NB4 (cell line): ENCODE results near the gene ANO5.
"Not testable (repeated sequence)": the region's sequence is repeated elsewhere in the genome, so short reads cannot be mapped to it uniquely, and the experiment has no call there.

Source experiments
- DNase-seq: peaks from one replicate; pipeline ENCODE4 v3.0.0; 2010; ENCODE audit warnings: low read depth
- H3K4me3 ChIP-seq: one replicate; pipeline ENCODE4 v1.5.1; 2011; ENCODE audit warnings: mild to moderate bottlenecking, low read depth, low read length, moderate library complexity
- MAX ChIP-seq: IDR thresholded peaks from 2 replicates; pipeline ENCODE4 v1.6.1; 2011; ENCODE audit warnings: low read depth, low read length
- MYC ChIP-seq: IDR thresholded peaks from 2 replicates; pipeline ENCODE4 v1.6.1; 2011; ENCODE audit warnings: low read depth, low read length
- POLR2A ChIP-seq: IDR thresholded peaks from 2 replicates; pipeline ENCODE4 v1.6.1; 2011; ENCODE audit warnings: mild to moderate bottlenecking; ENCODE audit not compliant: insufficient read length; ENCODE audit errors: extremely low read depth
- TF ChIP-seq, protein P1 (sequence below): IDR thresholded peaks from one replicate; pipeline ENCODE4 v1.5.1; 2012; ENCODE audit warnings: low read depth, low read length

Gene ANO5

GRCh38 chr11:22275600-22275999 is 82.7 kb downstream of the ANO5 start:
- no peak overlapping the region for H3K4me3 ChIP-seq
- TF ChIP-seq, protein P1, sequence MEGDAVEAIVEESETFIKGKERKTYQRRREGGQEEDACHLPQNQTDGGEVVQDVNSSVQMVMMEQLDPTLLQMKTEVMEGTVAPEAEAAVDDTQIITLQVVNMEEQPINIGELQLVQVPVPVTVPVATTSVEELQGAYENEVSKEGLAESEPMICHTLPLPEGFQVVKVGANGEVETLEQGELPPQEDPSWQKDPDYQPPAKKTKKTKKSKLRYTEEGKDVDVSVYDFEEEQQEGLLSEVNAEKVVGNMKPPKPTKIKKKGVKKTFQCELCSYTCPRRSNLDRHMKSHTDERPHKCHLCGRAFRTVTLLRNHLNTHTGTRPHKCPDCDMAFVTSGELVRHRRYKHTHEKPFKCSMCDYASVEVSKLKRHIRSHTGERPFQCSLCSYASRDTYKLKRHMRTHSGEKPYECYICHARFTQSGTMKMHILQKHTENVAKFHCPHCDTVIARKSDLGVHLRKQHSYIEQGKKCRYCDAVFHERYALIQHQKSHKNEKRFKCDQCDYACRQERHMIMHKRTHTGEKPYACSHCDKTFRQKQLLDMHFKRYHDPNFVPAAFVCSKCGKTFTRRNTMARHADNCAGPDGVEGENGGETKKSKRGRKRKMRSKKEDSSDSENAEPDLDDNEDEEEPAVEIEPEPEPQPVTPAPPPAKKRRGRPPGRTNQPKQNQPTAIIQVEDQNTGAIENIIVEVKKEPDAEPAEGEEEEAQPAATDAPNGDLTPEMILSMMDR, result no peak
- TF ChIP-seq POLR2A, result no peak
- TF ChIP-seq MAX, result no peak
- TF ChIP-seq MYC, result no peak
- DNase-seq, result no peak

DNA sequence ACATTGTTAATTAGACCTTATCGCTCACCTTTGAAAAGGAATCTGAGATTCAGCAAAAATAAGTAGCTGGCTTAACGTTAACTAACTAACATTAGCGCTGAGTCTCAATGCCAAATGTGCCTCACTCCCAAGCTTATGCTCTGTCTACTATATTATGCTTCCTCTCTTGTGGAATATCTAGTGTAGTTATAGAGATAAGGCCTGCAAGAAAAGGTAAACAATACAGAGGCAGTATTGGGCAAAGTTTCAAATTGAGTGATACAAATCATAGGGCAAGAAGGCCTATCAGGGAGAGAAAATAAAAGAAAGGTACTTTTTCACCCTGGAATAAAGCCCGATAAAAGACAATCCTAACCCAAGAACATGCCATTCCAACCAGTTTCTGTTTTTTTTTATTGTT is 83.7 kb downstream of the ANO5 start:
- H3K4me3 ChIP-seq, result no peak overlapping the region
- DNase-seq, result no peak
- TF ChIP-seq MAX, result no peak
- TF ChIP-seq, protein P1, result no peak
- no peak for TF ChIP-seq POLR2A
- TF ChIP-seq MYC, result no peak

GRCh38 chr11:22284991-22285390 is 92.1 kb downstream of the ANO5 start:
- not testable (repeated sequence) for H3K4me3 ChIP-seq, DNase-seq

- TF ChIP-seq MYC (no peak), POLR2A (no peak), MAX (no peak)
- TF ChIP-seq, protein P1, result no peak
- DNase-seq, result no peak
- no peak overlapping the region for H3K4me3 ChIP-seq
These were observed 109.5 kb downstream of the ANO5 start for GRCh38 chr11:22302368-22302767.

GRCh38 chr11:22304337-22304961 is 111.6 kb downstream of the ANO5 start:
- no peak for TF ChIP-seq POLR2A
- TF ChIP-seq, protein P1, result peak; percentile 27
- H3K4me3 ChIP-seq, result no peak overlapping the region
- DNase-seq, result peak; percentile 42

DNA sequence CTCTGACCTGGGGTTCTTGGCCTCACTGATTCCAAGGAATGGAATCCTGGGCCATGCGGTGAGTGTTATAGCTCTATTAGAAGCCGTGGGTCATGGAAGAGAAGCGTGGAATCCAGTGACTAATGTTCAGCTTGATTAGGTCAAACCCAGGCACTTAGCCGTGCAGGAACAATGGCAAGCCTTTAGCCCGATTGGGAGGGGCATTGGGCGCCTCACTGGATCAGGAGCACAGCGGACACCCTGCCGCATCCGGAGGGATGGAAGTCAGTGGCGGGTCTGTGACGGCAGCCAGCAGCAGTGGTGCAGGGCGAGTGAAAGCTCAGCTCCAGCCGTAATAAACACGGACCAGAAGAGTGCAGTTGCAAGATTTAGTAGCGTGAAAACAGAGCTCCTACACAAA is 124.8 kb downstream of the ANO5 start:
- no peak overlapping the region for H3K4me3 ChIP-seq
- DNase-seq, result no peak
- TF ChIP-seq MYC, result no peak
- no peak for TF ChIP-seq MAX
- TF ChIP-seq, protein P1, result no peak
- TF ChIP-seq POLR2A, result no peak
